Measurements from ENCODE around the gene COTL1. TPM values are rescaled to one million over a fixed set of nuclear protein-coding genes. Genes with fewer than 3 reads are reported as not detected.
A peak's percentile ranks its signal among the peaks of the same experiment; 100 is the strongest.

The COTL1 gene
- total and polyA plus RNA-seq, 4 donors, result 62.4 to 223 (median 142) TPM

GRCh38 chr16:84598360-84598759 is 19.5 kb downstream of the COTL1 start:
- Histone ChIP-seq H3K36me3 (ENCODE audit: control insufficient read depth in 4 of 4, insufficient read depth in 4 of 4, low read length in 4 of 4) (peaks cover 0 to 2% (median 0%) of the 10 kb centered on the region in 4 donors), H3K4me1 (ENCODE audit: control insufficient read depth in 5 of 5, insufficient read depth in 5 of 5, low read length in 5 of 5) (peaks cover 3 to 72% (median 41%) of the 10 kb centered on the region in 5 donors), H3K9me3 (ENCODE audit: control insufficient read depth in 4 of 4, insufficient read depth in 3 of 4, low read length in 3 of 4) (no peaks in the 10 kb centered on the region), H3K27ac (ENCODE audit: low read depth in 1 of 2, low read length in 1 of 2) (peak overlapping the region in 1 of 2 donors; percentile 30), H3K27me3 (ENCODE audit: control insufficient read depth in 3 of 3, insufficient read depth in 3 of 3, low read length in 2 of 3) (no peaks in the 10 kb centered on the region), H3K9ac (ENCODE audit: insufficient read depth in 1 of 2, low read length in 2 of 2) (no peak overlapping the region), H3K4me3 (no peak overlapping the region)
- no peak for ATAC-seq (ENCODE audit: insufficient read depth, low FRiP score)
- no peak for TF ChIP-seq CTCF (IDR thresholded peaks at IDR 0.05; ENCODE audit: control extremely low read depth, extremely low read depth)
- peak in 1 of 3 donors; percentile 40 for DNase-seq
- 68 to 76% methylated on average over 6 of the region's 6 CpGs for WGBS, 2 donors

- H3K27me3 ChIP-seq (ENCODE audit: control insufficient read depth in 3 of 3, insufficient read depth in 3 of 3, low read length in 2 of 3), result no peaks in the 10 kb centered on the region
- no peak for ATAC-seq (ENCODE audit: insufficient read depth, low FRiP score)
- H3K27ac ChIP-seq (ENCODE audit: low read depth in 1 of 2, low read length in 1 of 2), result peak overlapping the region in 1 of 2 donors; percentile 68
- no peaks in the 10 kb centered on the region for H3K9me3 ChIP-seq (ENCODE audit: control insufficient read depth in 4 of 4, insufficient read depth in 3 of 4, low read length in 3 of 4)
- H3K9ac ChIP-seq (ENCODE audit: insufficient read depth in 1 of 2, low read length in 2 of 2), result peak overlapping the region in 1 of 2 donors; percentile 56
- no peak overlapping the region for H3K4me3 ChIP-seq
- H3K36me3 ChIP-seq (ENCODE audit: control insufficient read depth in 4 of 4, insufficient read depth in 4 of 4, low read length in 4 of 4), result no peaks in the 10 kb centered on the region
- 35 to 49% methylated on average over 8 of the region's 8 CpGs for WGBS, 2 donors
- peaks cover 3 to 68% (median 41%) of the 10 kb centered on the region in 5 donors for H3K4me1 ChIP-seq (ENCODE audit: control insufficient read depth in 5 of 5, insufficient read depth in 5 of 5, low read length in 5 of 5)
- DNase-seq, result peak; percentile 85 to 94 (median 92)
- no peak for TF ChIP-seq CTCF (IDR thresholded peaks at IDR 0.05; ENCODE audit: control extremely low read depth, extremely low read depth)
Observed at GRCh38 chr16:84597931-84598351, 19.9 kb downstream of the COTL1 start.

GRCh38 chr16:84597528-84597896 is 20.4 kb downstream of the COTL1 start:
- Histone ChIP-seq H3K27ac (ENCODE audit: low read depth in 1 of 2, low read length in 1 of 2) (peak overlapping the region in 1 of 2 donors; percentile 68), H3K27me3 (ENCODE audit: control insufficient read depth in 3 of 3, insufficient read depth in 3 of 3, low read length in 2 of 3) (no peaks in the 10 kb centered on the region), H3K4me1 (ENCODE audit: control insufficient read depth in 5 of 5, insufficient read depth in 5 of 5, low read length in 5 of 5) (peaks cover 3 to 66% (median 41%) of the 10 kb centered on the region in 5 donors), H3K9ac (ENCODE audit: insufficient read depth in 1 of 2, low read length in 2 of 2) (peak overlapping the region in 1 of 2 donors; percentile 56), H3K36me3 (ENCODE audit: control insufficient read depth in 4 of 4, insufficient read depth in 4 of 4, low read length in 4 of 4) (no peaks in the 10 kb centered on the region), H3K9me3 (ENCODE audit: control insufficient read depth in 4 of 4, insufficient read depth in 3 of 4, low read length in 3 of 4) (no peaks in the 10 kb centered on the region), H3K4me3 (no peak overlapping the region)
- DNase-seq, result peak in 1 of 3 donors; percentile 48
- ATAC-seq (ENCODE audit: insufficient read depth, low FRiP score), result no peak
- WGBS, 2 donors, result 19 to 36% methylated on average over 6 of the region's 6 CpGs
- TF ChIP-seq CTCF (IDR thresholded peaks at IDR 0.05; ENCODE audit: control extremely low read depth, extremely low read depth), result no peak
